Uterus (tissue), 2 donors: ENCODE measurements around the gene LORICRIN.

Source experiments
- CTCF ChIP-seq, 4 experiments: fragments of 200-600 bp in 2 of 4; fragments of 450-650 bp in 2 of 4; sonication (generic) in 2 of 4; IDR thresholded peaks; one replicate each; pipeline ENCODE4 v1.5.1; 2016 to 2019; ENCODE audit warnings: antibody characterized with exemption in 4 of 4, mild to moderate bottlenecking in 2 of 4, moderate library complexity in 1 of 4
- POLR2A ChIP-seq, 2 donors: fragments of 450-650 bp; IDR thresholded peaks; one replicate each; pipeline ENCODE4 v1.6.1; 2016; ENCODE audit warnings: antibody characterized with exemption in 2 of 2, mild to moderate bottlenecking in 1 of 2, moderate library complexity in 1 of 2

GRCh38 chr1:153277852-153278251 lies 18.4 kb downstream of the LORICRIN start:
- TF ChIP-seq CTCF (IDR thresholded peaks at IDR 0.05) (no peak), POLR2A (IDR thresholded peaks at IDR 0.05) (no peak)
